Peyer's patch (tissue), 4 donors: ENCODE measurements around the gene SDR39U1. TPM values are rescaled to one million over a fixed set of nuclear protein-coding genes. Genes with fewer than 3 reads are reported as not detected.
"Not testable (repeated sequence)": the region's sequence is repeated elsewhere in the genome, so short reads cannot be mapped to it uniquely, and the experiment has no call there.

Experiments used
- DNase-seq, 3 donors: peaks; one replicate each; pipeline ENCODE4 v3.0.0-alpha.2; 2017 to 2019
- H3K27ac ChIP-seq, 4 donors: fragments of 200-600 bp; sonication (generic); one replicate each; pipeline ENCODE4 v1.5.1; 2016 to 2019
- H3K27me3 ChIP-seq, 2 donors: fragments of 200-600 bp; sonication (generic); one replicate each; pipeline ENCODE4 v1.5.1; 2019
- H3K36me3 ChIP-seq, 3 donors: fragments of 200-600 bp; sonication (generic); one replicate each; pipeline ENCODE4 v1.5.1; 2016 to 2019
- H3K4me1 ChIP-seq, 4 donors: fragments of 200-600 bp; sonication (generic); one replicate each; pipeline ENCODE4 v1.5.1; 2016 to 2019
- H3K4me3 ChIP-seq, 4 donors: fragments of 200-600 bp; sonication (generic); 1 replicate in 3 of 4; 2 replicates in 1 of 4; pipeline ENCODE4 v1.5.1; 2016 to 2019; ENCODE audit warnings: mild to moderate bottlenecking in 1 of 4
- H3K9me3 ChIP-seq, 4 donors: fragments of 200-600 bp; sonication (generic); one replicate each; pipeline ENCODE4 v1.5.1; 2016 to 2019; ENCODE audit warnings: mild to moderate bottlenecking in 1 of 4
- CTCF ChIP-seq, 6 experiments: fragments of 450-650 bp in 4 of 6; fragments of 200-600 bp in 2 of 6; sonication (generic) in 1 of 6; IDR thresholded peaks; one replicate each; pipeline ENCODE4 v1.5.1; 2017 to 2019; ENCODE audit warnings: antibody characterized with exemption in 6 of 6, mild to moderate bottlenecking in 3 of 6, moderate library complexity in 1 of 6
- POLR2A ChIP-seq, 2 donors: fragments of 450-650 bp; IDR thresholded peaks; one replicate each; pipeline ENCODE4 v1.5.1; 2017; ENCODE audit warnings: antibody characterized with exemption in 2 of 2, mild to moderate bottlenecking in 2 of 2, moderate library complexity in 2 of 2
- total RNA-seq, 4 donors: library from RNA; depleted of rRNA; stranded (reverse); fragments of >200 nt; gene quantifications; one replicate each; pipeline ENCODE4 v1.1.0, GENCODE V29; 2016

The SDR39U1 gene
- total RNA-seq, 4 donors from 2014 or later, result 25.7 to 98.2 (median 48.9) TPM

- Histone ChIP-seq H3K36me3 (no peaks in the 10 kb centered on the region), H3K27ac (no peak overlapping the region), H3K4me3 (no peak overlapping the region), H3K4me1 (no peaks in the 10 kb centered on the region), H3K9me3 (no peaks in the 10 kb centered on the region), H3K27me3 (no peaks in the 10 kb centered on the region)
- no peak for DNase-seq
- TF ChIP-seq POLR2A (IDR thresholded peaks at IDR 0.05) (no peak), CTCF (IDR thresholded peaks at IDR 0.05) (no peak)
Observed at GRCh38 chr14:24475261-24475660, 32.7 kb upstream of the SDR39U1 start.

GRCh38 chr14:24473211-24473610 lies 30.6 kb upstream of the SDR39U1 start:
- Histone ChIP-seq H3K27me3 (no peaks in the 10 kb centered on the region), H3K36me3 (no peaks in the 10 kb centered on the region), H3K27ac (no peak overlapping the region), H3K4me1 (no peaks in the 10 kb centered on the region), H3K9me3 (no peaks in the 10 kb centered on the region), H3K4me3 (no peak overlapping the region)
- no peak for TF ChIP-seq POLR2A (IDR thresholded peaks at IDR 0.05)
- TF ChIP-seq CTCF (IDR thresholded peaks at IDR 0.05), result no peak
- no peak for DNase-seq

- not testable (repeated sequence) for H3K36me3 ChIP-seq, H3K27me3 ChIP-seq, DNase-seq, H3K27ac ChIP-seq, H3K4me1 ChIP-seq, H3K4me3 ChIP-seq, H3K9me3 ChIP-seq
Observed at GRCh38 chr14:24470450-24470849, 27.9 kb upstream of the SDR39U1 start.

- H3K9me3 ChIP-seq, result no peaks in the 10 kb centered on the region
Observed at GRCh38 chr14:24465805-24466204, 23.2 kb upstream of the SDR39U1 start.

GRCh38 chr14:24465368-24465767 lies 22.8 kb upstream of the SDR39U1 start:
- Histone ChIP-seq H3K36me3 (no peaks in the 10 kb centered on the region), H3K9me3 (no peaks in the 10 kb centered on the region), H3K4me3 (no peak overlapping the region), H3K4me1 (no peaks in the 10 kb centered on the region), H3K27me3 (no peaks in the 10 kb centered on the region), H3K27ac (no peak overlapping the region)
- TF ChIP-seq POLR2A (IDR thresholded peaks at IDR 0.05), result no peak
- TF ChIP-seq CTCF (IDR thresholded peaks at IDR 0.05), result no peak
- no peak for DNase-seq

More at GRCh38 chr14:24465805-24466204, 23.2 kb upstream of the SDR39U1 start:
- no peak for DNase-seq
- no peaks in the 10 kb centered on the region for H3K4me1 ChIP-seq
- no peaks in the 10 kb centered on the region for H3K36me3 ChIP-seq
- no peak overlapping the region for H3K27ac ChIP-seq
- TF ChIP-seq CTCF (IDR thresholded peaks at IDR 0.05) (no peak), POLR2A (IDR thresholded peaks at IDR 0.05) (no peak)
- no peak overlapping the region for H3K4me3 ChIP-seq
- H3K27me3 ChIP-seq, result no peaks in the 10 kb centered on the region

GRCh38 chr14:24463884-24464785 lies 21.6 kb upstream of the SDR39U1 start:
- H3K9me3 ChIP-seq, result no peaks in the 10 kb centered on the region
- no peaks in the 10 kb centered on the region for H3K27me3 ChIP-seq
- no peaks in the 10 kb centered on the region for H3K36me3 ChIP-seq
- TF ChIP-seq POLR2A (IDR thresholded peaks at IDR 0.05) (no peak), CTCF (IDR thresholded peaks at IDR 0.05) (no peak)
- H3K4me3 ChIP-seq, result no peak overlapping the region
- no peaks in the 10 kb centered on the region for H3K4me1 ChIP-seq
- DNase-seq, result no peak
- H3K27ac ChIP-seq, result no peak overlapping the region
